Measurements from ENCODE around the gene COG5.

DNA sequence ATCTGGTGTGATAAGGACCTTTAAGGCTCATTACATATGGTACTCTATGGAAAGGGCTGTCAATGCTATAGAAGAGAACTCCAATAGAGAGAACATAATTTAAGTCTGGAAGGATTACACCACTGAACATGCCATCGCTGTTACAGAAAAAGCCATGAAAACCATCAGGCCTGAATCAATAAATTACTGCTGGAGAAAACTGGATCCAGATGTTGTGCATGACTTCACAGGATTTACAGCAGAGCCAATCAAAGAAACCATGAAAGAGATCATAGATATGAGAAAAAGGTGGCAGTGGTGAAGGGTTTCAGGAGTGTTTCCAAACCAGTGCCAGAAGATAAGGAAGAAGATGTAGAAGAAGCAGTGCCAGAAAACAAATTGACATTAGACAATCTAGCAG, 112.8 kb downstream of the COG5 start:
- TF ChIP-seq, protein P1, sequence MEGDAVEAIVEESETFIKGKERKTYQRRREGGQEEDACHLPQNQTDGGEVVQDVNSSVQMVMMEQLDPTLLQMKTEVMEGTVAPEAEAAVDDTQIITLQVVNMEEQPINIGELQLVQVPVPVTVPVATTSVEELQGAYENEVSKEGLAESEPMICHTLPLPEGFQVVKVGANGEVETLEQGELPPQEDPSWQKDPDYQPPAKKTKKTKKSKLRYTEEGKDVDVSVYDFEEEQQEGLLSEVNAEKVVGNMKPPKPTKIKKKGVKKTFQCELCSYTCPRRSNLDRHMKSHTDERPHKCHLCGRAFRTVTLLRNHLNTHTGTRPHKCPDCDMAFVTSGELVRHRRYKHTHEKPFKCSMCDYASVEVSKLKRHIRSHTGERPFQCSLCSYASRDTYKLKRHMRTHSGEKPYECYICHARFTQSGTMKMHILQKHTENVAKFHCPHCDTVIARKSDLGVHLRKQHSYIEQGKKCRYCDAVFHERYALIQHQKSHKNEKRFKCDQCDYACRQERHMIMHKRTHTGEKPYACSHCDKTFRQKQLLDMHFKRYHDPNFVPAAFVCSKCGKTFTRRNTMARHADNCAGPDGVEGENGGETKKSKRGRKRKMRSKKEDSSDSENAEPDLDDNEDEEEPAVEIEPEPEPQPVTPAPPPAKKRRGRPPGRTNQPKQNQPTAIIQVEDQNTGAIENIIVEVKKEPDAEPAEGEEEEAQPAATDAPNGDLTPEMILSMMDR (IDR thresholded peaks at IDR 0.05): no peak
- TF ChIP-seq POLR2A (IDR thresholded peaks at IDR 0.05): no peak
- TF ChIP-seq POLR2AphosphoS5 (IDR thresholded peaks at IDR 0.05): no peak

Measured in breast epithelium (tissue), 3 donors.